IPS-15b (cell line): Measurements from ENCODE around the gene SRSF5.

Experiments used
- H3K27me3 ChIP-seq: one replicate; pipeline ENCODE4 v1.6.1; 2013; ENCODE audit warnings: low read length; ENCODE audit not compliant: control insufficient read depth, insufficient read depth
- H3K36me3 ChIP-seq: one replicate; pipeline ENCODE4 v1.6.1; 2013; ENCODE audit warnings: low read length; ENCODE audit not compliant: control insufficient read depth, insufficient read depth
- H3K4me1 ChIP-seq: one replicate; pipeline ENCODE4 v1.6.1; 2013; ENCODE audit warnings: mild to moderate bottlenecking, low read length; ENCODE audit not compliant: control insufficient read depth, insufficient read depth
- H3K4me3 ChIP-seq: one replicate; pipeline ENCODE4 v1.5.1; 2013; ENCODE audit warnings: low read depth, low read length
- H3K9ac ChIP-seq: one replicate; pipeline ENCODE4 v1.6.1; 2013; ENCODE audit warnings: low read depth, mild to moderate bottlenecking, low read length
- H3K9me3 ChIP-seq: one replicate; pipeline ENCODE4 v1.6.1; 2013; ENCODE audit warnings: mild to moderate bottlenecking, low read length; ENCODE audit not compliant: control insufficient read depth, insufficient read depth

SRSF5 gene

DNA sequence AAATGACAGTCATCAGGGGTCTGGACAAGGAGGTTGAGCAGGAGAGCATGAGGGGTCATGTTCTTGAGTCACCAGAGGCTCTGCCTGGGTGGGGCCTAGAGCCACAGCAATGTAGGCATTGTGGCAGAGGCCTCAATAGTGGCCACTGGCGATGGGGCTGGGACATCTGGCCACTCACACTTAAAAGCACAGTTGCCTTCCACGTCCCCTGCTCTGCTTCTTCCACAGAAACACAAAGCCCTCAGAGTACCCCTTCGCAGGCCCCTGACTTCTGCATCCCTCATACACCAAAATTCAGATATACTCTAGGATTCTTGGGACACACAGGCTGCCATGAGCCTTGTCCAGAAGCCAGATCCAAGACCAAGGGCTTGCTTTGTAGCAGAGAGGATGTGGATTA lies 27.8 kb downstream of the SRSF5 start:
- Histone ChIP-seq H3K9me3 (no peaks in the 10 kb centered on the region), H3K4me1 (peaks cover 3% of the 10 kb centered on the region), H3K9ac (no peak overlapping the region), H3K36me3 (no peaks in the 10 kb centered on the region), H3K4me3 (no peak overlapping the region), H3K27me3 (no peaks in the 10 kb centered on the region)

DNA sequence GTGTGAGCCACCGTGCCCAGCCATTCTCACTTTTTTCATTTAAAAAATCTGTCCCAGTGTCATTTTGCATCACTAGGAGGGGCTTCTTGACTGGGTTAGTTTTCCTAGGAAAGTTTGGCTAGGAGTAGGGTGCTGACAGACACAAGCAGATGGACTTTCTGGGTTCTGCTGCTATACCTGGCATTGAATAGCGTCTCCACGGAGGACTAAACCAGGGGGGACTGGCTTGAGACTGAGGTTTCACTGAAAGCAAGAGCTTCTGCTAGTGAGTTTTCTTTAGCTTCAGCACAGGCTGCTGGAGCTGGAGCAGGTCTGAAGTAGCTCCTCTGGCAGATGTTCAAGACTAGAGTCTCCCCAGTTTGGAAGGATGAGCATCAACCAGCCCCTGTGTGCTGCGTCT lies 28.7 kb downstream of the SRSF5 start:
- Histone ChIP-seq H3K4me3 (no peak overlapping the region), H3K27me3 (no peaks in the 10 kb centered on the region), H3K4me1 (peaks cover 3% of the 10 kb centered on the region), H3K36me3 (no peaks in the 10 kb centered on the region), H3K9ac (no peak overlapping the region), H3K9me3 (no peaks in the 10 kb centered on the region)

DNA sequence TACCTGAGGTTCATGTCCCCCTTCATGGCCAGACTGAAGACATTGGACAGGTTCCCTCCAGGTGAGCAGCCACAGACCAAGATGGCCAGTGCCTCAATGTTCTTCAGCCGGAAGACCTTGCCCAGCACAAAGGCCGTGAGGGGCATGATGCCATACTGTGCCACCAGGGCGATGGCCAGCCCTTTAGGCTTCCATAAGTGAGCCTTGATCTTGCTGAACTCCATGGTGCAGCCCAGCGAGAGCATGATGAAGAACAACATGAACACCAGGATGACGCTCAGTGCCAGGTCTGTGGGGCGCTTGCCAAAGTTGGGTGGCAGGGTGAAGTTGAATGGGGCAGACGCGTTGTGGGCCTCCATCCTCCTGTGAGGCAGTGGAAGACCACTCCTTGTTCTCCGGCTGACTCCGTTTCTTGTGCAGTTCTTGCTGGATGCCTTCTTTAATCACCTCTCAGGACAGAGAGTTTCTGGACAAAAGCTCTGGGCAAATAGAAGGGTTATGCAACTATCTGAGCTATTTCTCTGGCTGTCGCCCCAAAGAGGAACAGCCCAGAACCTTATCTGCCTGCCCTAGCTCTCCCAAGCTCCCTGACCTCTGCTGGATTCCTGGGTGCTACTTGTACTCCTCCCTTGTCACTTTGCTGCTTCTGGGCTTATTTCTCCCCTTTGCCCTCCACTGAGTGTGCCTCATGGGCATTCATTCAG lies 30.0 kb downstream of the SRSF5 start, which contains the start of gene SLC10A1:
Gene SLC10A1 (minus strand): TSS at position 445 of the 704 bp plus-strand sequence. CDS start 86 bp downstream, at position 359.
- Histone ChIP-seq H3K9ac (no peak within 1 kb of the TSS), H3K27me3 (no peaks in the 10 kb centered on the region), H3K9me3 (no peaks in the 10 kb centered on the region), H3K36me3 (no peaks in the 10 kb centered on the region), H3K4me1 (peaks cover 3% of the 10 kb centered on the region), H3K4me3 (no peak within 1 kb of the TSS)

DNA sequence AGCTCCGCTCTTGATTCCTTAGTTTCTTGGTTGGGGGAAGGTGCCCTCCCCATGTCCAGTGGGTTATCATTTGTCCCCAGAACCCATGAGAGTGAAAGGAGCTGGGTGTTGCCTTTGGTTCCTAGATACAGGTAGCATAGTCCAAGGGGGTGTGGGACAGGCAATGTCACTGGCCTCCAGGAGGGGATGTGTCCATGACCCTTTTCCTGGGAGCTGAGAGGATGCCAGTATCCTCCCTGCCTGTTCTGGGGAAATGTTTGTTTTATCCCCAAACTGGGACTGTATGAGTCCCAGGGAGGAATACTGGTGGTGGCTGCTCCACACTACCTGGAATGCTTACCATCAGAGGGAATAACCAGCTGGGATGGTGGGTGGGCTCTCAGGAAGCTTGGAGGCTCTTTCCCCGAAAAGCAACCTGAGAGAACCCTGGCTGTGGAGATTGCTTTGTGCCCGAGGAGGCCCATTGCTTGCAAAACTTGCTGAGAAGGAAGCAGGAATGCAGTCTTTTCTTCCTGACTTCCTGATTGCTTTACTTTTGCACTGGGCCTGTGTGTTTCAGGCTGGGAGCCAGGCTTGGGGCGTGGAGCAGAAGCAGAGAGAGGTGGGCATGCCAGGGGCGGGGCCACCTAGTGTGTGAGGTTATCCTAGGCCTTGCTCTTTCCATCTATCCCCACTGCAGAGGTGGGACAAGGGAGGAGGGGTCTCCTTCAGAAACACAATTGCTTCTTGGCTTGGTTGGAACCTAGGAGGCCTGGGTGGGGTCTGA lies 30.8 kb downstream of the SRSF5 start:
- no peak overlapping the region for H3K4me3 ChIP-seq
- H3K9me3 ChIP-seq, result no peaks in the 10 kb centered on the region
- peaks cover 3% of the 10 kb centered on the region for H3K4me1 ChIP-seq
- H3K36me3 ChIP-seq, result no peaks in the 10 kb centered on the region
- no peaks in the 10 kb centered on the region for H3K27me3 ChIP-seq
- no peak overlapping the region for H3K9ac ChIP-seq

DNA sequence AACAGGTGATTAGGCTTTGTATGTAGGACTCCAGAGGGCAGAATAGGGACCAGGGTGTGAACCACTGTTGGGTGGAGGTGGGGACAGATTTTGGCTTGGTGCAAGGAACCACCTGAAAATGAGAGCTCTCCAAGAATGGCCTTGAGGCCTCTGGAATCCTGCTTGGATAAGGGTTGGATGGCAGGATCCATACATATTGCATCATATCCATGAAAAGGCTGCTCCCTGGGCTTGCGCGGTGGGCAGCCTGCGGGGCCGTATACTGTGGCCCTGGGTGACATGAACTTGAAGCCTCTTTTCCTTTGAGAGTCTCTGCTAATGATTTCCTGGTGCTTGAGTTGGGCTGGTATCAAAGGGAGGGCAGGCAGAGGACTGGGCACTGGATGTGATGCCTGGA lies 31.4 kb downstream of the SRSF5 start:
- peaks cover 3% of the 10 kb centered on the region for H3K4me1 ChIP-seq
- no peaks in the 10 kb centered on the region for H3K36me3 ChIP-seq
- H3K9me3 ChIP-seq, result no peaks in the 10 kb centered on the region
- H3K4me3 ChIP-seq, result no peak overlapping the region
- no peaks in the 10 kb centered on the region for H3K27me3 ChIP-seq
- no peak overlapping the region for H3K9ac ChIP-seq

GRCh38 chr14:69803753-69804152 lies 36.8 kb downstream of the SRSF5 start:
- Histone ChIP-seq H3K9me3 (no peaks in the 10 kb centered on the region), H3K4me1 (peaks cover 3% of the 10 kb centered on the region), H3K36me3 (no peaks in the 10 kb centered on the region), H3K9ac (no peak overlapping the region), H3K27me3 (no peaks in the 10 kb centered on the region), H3K4me3 (no peak overlapping the region)

DNA sequence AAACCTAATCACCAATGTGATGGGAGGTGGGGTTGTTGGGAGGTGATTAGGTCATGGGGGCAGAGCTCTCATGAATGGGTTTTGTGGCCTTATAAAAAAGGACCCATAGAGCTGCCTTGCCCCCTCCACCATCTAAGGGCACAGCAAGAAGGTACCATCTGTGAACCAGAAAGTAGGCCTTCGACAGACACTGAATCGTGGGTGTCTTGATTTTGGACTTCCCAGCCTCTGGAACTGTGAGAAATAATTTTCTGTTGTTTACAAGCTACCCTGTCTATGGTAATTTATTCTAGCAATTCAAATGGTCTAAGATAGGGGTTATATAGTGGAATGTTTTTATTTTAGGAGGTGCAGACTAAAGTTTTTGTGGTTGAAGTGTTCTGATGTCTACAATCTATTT lies 38.0 kb downstream of the SRSF5 start:
- Histone ChIP-seq H3K27me3 (no peaks in the 10 kb centered on the region), H3K36me3 (no peaks in the 10 kb centered on the region), H3K9me3 (no peaks in the 10 kb centered on the region), H3K4me3 (no peak overlapping the region), H3K4me1 (no peaks in the 10 kb centered on the region), H3K9ac (no peak overlapping the region)

DNA sequence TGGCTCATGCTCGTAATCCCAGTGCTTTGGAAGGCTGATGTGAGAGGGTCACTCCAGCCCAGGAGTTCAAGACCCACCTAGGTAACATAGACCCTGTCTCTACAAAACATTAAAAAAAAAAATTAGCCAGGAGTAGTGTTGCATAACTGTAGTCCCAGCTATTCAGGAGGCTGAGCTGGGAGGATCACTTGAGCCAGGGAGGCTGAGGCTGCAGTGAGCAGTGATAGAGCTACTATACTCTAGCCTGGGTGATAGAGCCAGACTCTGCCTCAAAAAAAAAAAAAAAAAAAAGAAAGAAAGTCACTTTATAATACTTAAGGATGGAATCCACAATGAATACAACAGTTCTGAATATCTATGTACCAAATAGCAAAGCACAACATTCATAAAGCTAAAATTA lies 40.2 kb downstream of the SRSF5 start:
- Histone ChIP-seq H3K9me3 (no peaks in the 10 kb centered on the region), H3K27me3 (no peaks in the 10 kb centered on the region), H3K9ac (no peak overlapping the region), H3K4me1 (no peaks in the 10 kb centered on the region), H3K4me3 (no peak overlapping the region), H3K36me3 (no peaks in the 10 kb centered on the region)

DNA sequence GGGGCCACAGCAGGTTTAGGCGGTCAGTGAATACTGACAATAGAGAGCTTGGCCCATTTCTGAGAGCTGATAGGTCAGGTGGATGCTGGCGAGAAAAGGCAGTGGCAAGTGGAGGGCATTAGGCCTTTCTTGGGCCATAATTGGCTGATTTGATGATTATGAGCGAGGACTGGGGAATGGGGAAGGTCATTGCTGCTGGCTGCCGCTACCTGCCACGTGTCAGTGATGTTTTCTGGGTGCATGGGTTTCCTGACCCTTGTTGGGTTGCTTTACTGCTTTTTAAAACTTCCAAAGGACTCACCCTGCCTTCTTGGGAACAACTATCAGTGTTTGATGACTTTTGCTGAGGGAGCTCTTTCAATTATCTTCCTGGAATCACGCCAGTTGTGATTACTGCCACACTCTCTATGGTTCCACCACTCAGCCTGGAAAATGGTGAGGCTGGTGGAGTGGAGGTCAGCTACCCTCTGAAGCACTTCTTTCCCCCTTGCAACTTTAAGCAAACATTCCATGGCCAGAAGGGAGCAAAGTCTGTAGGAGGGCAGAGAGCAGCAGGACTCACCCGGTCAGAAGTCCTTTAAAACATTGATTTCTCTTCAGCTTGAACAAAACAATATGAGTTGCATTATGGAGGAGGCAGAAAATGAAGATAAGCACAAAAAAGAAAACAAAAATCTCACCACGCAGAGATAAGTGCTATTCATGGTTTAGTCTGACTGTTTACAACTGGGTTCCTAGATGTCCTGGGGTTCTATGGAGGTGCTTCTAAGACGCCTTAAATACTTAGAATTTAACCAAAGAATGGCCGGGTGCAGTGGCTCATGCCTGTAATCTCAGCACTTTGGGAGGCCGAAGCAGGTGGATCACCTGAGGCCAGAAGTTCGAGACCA lies 42.2 kb downstream of the SRSF5 start:
- H3K9me3 ChIP-seq, result no peaks in the 10 kb centered on the region
- H3K27me3 ChIP-seq, result no peaks in the 10 kb centered on the region
- H3K36me3 ChIP-seq, result no peaks in the 10 kb centered on the region
- H3K4me1 ChIP-seq, result no peaks in the 10 kb centered on the region
- H3K9ac ChIP-seq, result no peak overlapping the region
- no peak overlapping the region for H3K4me3 ChIP-seq

DNA sequence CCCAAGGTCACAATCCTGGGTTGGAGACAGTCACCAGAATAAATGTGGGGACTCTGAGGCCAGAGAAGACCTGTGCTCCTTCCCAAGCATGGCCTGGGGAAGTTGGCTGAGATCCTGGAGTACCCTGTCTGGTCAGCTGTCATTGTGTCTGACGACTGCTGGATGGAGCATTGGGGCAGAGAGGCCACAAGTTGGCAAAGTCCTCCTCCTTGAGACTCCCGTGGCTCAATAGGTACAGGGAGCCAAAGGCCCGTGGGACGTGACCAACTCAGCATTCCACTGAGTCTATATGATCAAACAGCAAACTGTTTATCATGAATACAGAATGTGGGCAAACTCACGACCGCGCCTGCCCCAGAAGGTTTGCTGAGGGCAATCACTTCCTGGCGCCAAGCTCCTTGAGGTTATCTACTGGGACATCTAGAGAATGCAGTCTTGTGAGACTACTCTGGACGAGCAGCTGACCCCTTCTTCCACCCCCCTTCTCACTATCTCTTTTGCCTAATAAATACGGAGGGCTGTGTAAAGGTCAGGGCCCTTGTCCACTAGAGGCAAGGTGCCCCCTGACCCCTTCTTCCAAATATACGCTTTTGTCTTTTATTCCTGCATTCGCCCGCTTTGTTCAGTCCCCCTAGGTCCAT lies 44.4 kb downstream of the SRSF5 start:
- Histone ChIP-seq H3K27me3 (no peaks in the 10 kb centered on the region), H3K4me3 (no peak overlapping the region), H3K9me3 (no peaks in the 10 kb centered on the region), H3K9ac (no peak overlapping the region), H3K4me1 (no peaks in the 10 kb centered on the region), H3K36me3 (no peaks in the 10 kb centered on the region)

DNA sequence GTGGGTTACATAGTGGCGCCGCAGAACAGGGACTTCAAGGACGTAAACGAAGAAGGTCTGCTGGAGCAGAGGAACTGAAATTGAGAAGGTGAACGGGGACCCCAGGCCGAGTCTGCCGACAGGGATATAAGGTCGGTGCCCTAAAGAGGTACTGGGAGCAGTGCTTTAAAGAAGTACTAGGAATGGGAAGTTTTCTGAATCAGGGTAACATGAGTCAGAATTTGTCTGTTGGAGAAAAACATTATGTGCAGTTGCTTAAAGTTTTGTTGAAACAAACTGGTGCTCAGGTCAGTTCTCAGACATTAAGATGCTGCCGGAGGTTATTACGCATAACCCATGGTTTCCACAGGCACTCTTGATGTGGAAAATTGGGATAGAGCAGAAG lies 44.9 kb downstream of the SRSF5 start:
- Histone ChIP-seq H3K36me3 (no peaks in the 10 kb centered on the region), H3K4me1 (no peaks in the 10 kb centered on the region), H3K4me3 (no peak overlapping the region), H3K27me3 (no peaks in the 10 kb centered on the region), H3K9ac (no peak overlapping the region), H3K9me3 (no peaks in the 10 kb centered on the region)
